Brain microvascular endothelial cell (primary cell): ENCODE measurements around the gene PCBP1.
A peak's percentile ranks its signal among the peaks of the same experiment; 100 is the strongest.

Experiments used
- DNase-seq: peaks from one replicate; pipeline ENCODE4 v3.0.0-alpha.2; 2020
- H3K27ac ChIP-seq: fragments of 250-450 bp; sonication (Bioruptor Pico); 2 replicates; pipeline ENCODE4 v1.5.1; 2020; ENCODE audit warnings: mild to moderate bottlenecking, moderate library complexity
- H3K27me3 ChIP-seq: fragments of 250-450 bp; sonication (Bioruptor Pico); replicated peaks from 2 replicates; pipeline ENCODE4 v1.5.1; 2020; ENCODE audit warnings: mild to moderate bottlenecking
- H3K36me3 ChIP-seq: fragments of 250-450 bp; sonication (Bioruptor Pico); replicated peaks from 2 replicates; pipeline ENCODE4 v1.5.1; 2020; ENCODE audit warnings: mild to moderate bottlenecking
- H3K4me3 ChIP-seq: 2 replicates; pipeline ENCODE4 v1.5.1; 2011; ENCODE audit warnings: low read depth, mild to moderate bottlenecking, control low read depth, low read length, moderate library complexity
- CTCF ChIP-seq: IDR thresholded peaks from 2 replicates; pipeline ENCODE4 v1.5.1; 2011; ENCODE audit warnings: low read depth, mild to moderate bottlenecking, moderate library complexity, low read length, control low read depth, inconsistent platforms; ENCODE audit errors: missing control alignments
- in situ Hi-C: cut with HindIII; loops from 2 replicates; pipeline ENCODE4 v1.10.0; 2017; ENCODE audit warnings: low sequenced_read_pairs, low pct_ligation_motif_present

PCBP1 gene

GRCh38 chr2:70083344-70084156, 3.7 kb upstream of the PCBP1 start:
- H3K4me3 ChIP-seq = no peak overlapping the region
- no peak for TF ChIP-seq CTCF
- DNase-seq = no peak
- H3K36me3 ChIP-seq = peaks cover 8% of the 10 kb centered on the region
- in situ Hi-C loops = loop anchor here (25.0 kb wide), 1 partner anchor 146 kb away; no protein-coding TSS in a partner anchor
- H3K27ac ChIP-seq = no peak overlapping the region
- no peaks in the 10 kb centered on the region for H3K27me3 ChIP-seq

DNA sequence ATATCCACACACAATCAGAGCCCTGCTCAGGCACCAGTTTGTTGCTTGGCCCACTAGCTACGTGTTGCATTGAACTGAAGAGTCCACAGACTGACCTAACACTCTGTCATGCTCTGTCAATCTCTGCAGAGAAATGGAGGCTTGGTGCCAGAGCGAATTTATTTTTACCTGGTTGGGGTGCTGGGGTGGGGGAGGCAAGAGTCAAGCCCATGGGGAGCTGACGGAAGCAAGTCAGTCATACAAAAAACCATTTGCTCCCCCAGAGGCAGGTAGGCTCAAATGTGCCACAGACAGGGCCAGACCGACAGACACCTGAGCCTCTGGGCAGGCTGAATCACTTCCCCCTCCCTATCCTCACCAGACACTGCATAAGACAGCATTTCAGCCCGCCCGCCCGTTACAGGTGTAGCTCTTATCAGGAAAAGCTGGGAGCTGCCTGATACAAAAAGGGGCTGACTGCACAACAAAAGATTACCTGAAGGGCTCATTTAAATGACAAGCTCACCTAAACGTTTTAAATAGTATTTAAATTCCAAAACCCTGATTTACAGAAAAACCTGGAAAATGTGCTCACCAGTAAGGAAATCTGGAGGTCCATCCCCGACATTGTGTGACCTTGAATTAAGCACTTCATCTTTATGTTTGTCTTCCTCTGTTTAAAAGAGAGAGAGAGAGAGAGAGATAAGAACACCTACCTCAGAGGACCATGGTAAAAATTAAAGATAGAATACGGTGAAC, 2.1 kb upstream of the PCBP1 start:
- in situ Hi-C loops = loop anchor here (25.0 kb wide), 1 partner anchor 148 kb away; no protein-coding TSS in a partner anchor
- Histone ChIP-seq H3K36me3 (peaks cover 9% of the 10 kb centered on the region), H3K4me3 (no peak overlapping the region), H3K27ac (peak overlapping the region; percentile 98), H3K27me3 (no peaks in the 10 kb centered on the region)
- DNase-seq = no peak
- no peak for TF ChIP-seq CTCF

- H3K36me3 ChIP-seq = peaks cover 9% of the 10 kb centered on the region
- peak overlapping the region; percentile 59 for H3K4me3 ChIP-seq
- H3K27ac ChIP-seq = peak overlapping the region; percentile 98
- no peak for TF ChIP-seq CTCF
- in situ Hi-C loops = loop anchor here (25.0 kb wide), 1 partner anchor 148 kb away; no protein-coding TSS in a partner anchor
- H3K27me3 ChIP-seq = no peaks in the 10 kb centered on the region
- no peak for DNase-seq
Measured at GRCh38 chr2:70085711-70086277, 1.5 kb upstream of the PCBP1 start.

- peak; percentile 73 for DNase-seq
- no peaks in the 10 kb centered on the region for H3K27me3 ChIP-seq
- in situ Hi-C loops = loop anchor here (25.0 kb wide), 1 partner anchor 149 kb away; no protein-coding TSS in a partner anchor
- H3K4me3 ChIP-seq = peak overlapping the region; percentile 59
- TF ChIP-seq CTCF = no peak
- peak overlapping the region; percentile 98 for H3K27ac ChIP-seq
- H3K36me3 ChIP-seq = peaks cover 9% of the 10 kb centered on the region
Measured at GRCh38 chr2:70086278-70086837, 919 bp upstream of the PCBP1 start.

- no peaks in the 10 kb centered on the region for H3K27me3 ChIP-seq
- peaks cover 9% of the 10 kb centered on the region for H3K36me3 ChIP-seq
- peak overlapping the region; percentile 96 for H3K4me3 ChIP-seq
- peak; percentile 10 for TF ChIP-seq CTCF
- in situ Hi-C loops = loop anchor here (25.0 kb wide), 1 partner anchor 151 kb away; no protein-coding TSS in a partner anchor
- peak; percentile 41 for DNase-seq
- peak overlapping the region; percentile 98 for H3K27ac ChIP-seq
Measured at GRCh38 chr2:70087702-70088597, 673 bp downstream of the PCBP1 start.
